Fibroblast of the aortic adventitia (primary cell): Measurements from ENCODE around the gene ZNF462. TPM values are rescaled to one million over a fixed set of nuclear protein-coding genes. Genes with fewer than 3 reads are reported as not detected.

Experiments used
- DNase-seq: peaks from one replicate; pipeline ENCODE4 v3.0.0-alpha.2; 2010; ENCODE audit warnings: low read depth
- H3K4me3 ChIP-seq: 2 replicates; pipeline ENCODE4 v1.5.1; 2011; ENCODE audit warnings: low read depth, mild to moderate bottlenecking, control low read depth, low read length, moderate library complexity
- total RNA-seq: library from RNA; depleted of rRNA; stranded (reverse); fragments of >200 nt; gene quantifications from 2 replicates; pipeline ENCODE4 v1.2.3, GENCODE V29; 2012; ENCODE audit warnings: low replicate concordance
- TF ChIP-seq, protein P1 (sequence below): IDR thresholded peaks from 2 replicates; pipeline ENCODE4 v1.5.1; 2011; ENCODE audit warnings: mild to moderate bottlenecking, low read length, control low read depth, inconsistent platforms; ENCODE audit not compliant: insufficient read depth

ZNF462 gene
- total RNA-seq, 1 donor = 9.1 TPM

- H3K4me3 ChIP-seq = no peak overlapping the region
- no peak for DNase-seq
- TF ChIP-seq, protein P1, sequence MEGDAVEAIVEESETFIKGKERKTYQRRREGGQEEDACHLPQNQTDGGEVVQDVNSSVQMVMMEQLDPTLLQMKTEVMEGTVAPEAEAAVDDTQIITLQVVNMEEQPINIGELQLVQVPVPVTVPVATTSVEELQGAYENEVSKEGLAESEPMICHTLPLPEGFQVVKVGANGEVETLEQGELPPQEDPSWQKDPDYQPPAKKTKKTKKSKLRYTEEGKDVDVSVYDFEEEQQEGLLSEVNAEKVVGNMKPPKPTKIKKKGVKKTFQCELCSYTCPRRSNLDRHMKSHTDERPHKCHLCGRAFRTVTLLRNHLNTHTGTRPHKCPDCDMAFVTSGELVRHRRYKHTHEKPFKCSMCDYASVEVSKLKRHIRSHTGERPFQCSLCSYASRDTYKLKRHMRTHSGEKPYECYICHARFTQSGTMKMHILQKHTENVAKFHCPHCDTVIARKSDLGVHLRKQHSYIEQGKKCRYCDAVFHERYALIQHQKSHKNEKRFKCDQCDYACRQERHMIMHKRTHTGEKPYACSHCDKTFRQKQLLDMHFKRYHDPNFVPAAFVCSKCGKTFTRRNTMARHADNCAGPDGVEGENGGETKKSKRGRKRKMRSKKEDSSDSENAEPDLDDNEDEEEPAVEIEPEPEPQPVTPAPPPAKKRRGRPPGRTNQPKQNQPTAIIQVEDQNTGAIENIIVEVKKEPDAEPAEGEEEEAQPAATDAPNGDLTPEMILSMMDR = no peak
Measured at GRCh38 chr9:106883626-106884190, 20.7 kb downstream of the ZNF462 start.

DNA sequence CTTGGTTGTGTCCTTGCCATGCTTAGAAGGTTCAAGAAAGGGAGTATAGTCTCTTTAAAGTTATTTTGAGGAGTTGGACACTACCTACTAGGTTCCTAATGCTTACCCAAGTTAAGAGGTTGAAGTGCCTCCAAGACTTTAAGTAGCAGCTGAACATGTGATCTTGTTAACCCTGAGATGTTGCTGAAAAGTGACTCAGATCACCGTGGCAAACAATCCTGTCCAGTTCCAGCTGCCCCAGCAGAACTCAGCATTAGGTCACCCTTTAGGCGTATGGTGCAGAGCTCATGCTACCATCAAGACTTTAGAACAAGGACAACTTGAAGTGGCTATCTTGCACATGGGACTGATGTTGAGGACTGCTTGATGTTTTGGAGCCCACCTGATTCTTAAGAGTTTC, 22.5 kb downstream of the ZNF462 start:
- peak; percentile 77 for DNase-seq
- TF ChIP-seq, protein P1 = no peak
- no peak overlapping the region for H3K4me3 ChIP-seq

DNA sequence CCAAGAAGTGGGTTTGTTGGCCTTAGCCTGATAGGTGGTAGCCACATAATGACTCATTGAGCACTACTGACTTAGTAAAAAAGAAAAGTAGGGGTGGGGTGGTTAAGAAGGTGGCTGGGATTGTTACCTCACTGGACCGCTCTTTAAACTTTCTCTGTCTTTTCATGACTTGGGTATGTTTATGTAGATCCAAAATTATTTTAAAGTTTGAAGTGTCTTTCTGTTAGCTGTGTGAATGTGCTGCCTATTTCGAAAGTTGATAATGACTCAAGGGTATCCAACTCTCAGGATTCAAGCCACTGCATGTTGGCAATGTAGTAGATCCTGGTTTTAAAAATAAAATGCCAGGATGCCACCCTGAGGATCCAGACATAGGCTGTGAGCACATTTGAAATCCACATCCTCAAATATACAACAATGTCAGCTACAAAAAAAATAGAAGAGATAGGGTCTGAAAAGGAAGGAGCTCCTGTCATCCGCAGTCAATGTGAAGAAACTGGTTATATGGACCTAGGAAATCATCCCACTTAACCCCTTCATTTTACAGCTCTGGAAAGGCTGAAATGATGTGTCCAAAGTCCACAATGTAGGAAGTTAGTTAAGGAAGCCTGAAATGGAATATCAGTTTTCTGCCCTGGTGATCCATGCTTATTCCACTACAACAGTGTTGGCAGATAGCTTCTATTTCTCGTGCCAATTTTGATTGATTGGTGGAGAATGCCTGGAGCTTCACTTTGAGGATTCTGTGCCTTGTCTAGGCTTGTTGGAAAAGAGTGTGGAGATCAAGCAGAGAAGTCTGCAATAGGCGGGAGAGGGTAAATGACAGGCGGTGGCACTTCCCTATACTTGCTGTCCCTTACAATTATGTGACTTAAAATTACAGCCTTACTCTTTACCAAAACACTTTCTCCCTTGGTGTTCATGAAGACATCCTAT, 23.4 kb downstream of the ZNF462 start:
- DNase-seq = no peak
- H3K4me3 ChIP-seq = no peak overlapping the region
- TF ChIP-seq, protein P1 = no peak

DNA sequence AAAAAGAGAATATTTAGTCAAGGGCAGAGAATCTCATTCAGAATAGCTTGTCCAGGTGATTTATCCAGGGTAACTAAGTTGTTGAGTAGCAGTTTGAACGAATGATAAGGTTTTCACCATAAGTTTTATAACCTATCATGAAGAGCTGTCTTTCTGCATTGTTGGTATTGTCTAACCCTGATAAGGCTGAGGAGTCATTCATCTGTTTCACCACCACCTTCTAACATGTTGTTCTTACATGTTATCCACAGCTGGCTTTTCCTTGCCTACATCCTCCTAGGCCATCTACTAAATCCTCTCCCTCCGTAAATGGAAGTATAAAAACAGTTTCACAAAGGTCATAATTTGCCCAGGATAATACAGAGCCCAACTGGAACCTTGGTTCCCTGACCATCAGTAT, 24.1 kb downstream of the ZNF462 start:
- H3K4me3 ChIP-seq = no peak overlapping the region
- no peak for DNase-seq
- TF ChIP-seq, protein P1 = no peak

GRCh38 chr9:106889061-106889590, 26.2 kb downstream of the ZNF462 start:
- no peak overlapping the region for H3K4me3 ChIP-seq
- no peak for DNase-seq
- TF ChIP-seq, protein P1 = no peak

DNA sequence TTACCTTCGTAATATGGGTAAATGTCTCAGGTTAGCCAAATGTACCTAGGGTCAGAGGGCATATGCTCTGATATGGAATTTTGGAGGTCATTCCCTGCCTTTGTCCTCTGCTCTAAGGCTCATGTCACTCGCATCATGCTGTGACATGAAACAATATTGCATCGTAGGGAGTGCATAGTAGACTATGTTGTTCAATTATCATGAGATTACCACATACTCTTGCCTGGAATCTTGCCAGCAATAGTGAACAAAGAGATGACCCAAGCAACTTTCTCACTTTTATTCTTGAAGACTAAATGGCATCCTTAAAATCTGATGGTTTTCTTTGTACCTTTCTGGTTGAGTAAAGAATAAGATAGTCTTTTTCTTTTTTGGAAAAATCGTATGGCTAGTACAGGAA, 27.6 kb downstream of the ZNF462 start:
- TF ChIP-seq, protein P1 = no peak
- DNase-seq = no peak
- no peak overlapping the region for H3K4me3 ChIP-seq
